H1 (cell line): ENCODE data around the gene ERVFRD-1. TPM values are rescaled to one million over a fixed set of nuclear protein-coding genes. Genes with fewer than 3 reads are reported as not detected.

Experiments used
- CTCF ChIA-PET: fragments of 300-600 bp; sonication (Branson Sonifier 250); formaldehyde crosslinking; loops from one replicate; lab custom pipeline; 2021; ENCODE audit not compliant: partially characterized antibody; lab: Charles Lee
- POLR2A ChIA-PET: fragments of 300-600 bp; sonication (Branson Sonifier 250); formaldehyde crosslinking; loops from one replicate; lab custom pipeline; 2021; ENCODE audit warnings: inconsistent platforms; ENCODE audit not compliant: partially characterized antibody; lab: Charles Lee
- DNase-seq, 2 experiments: peaks; one replicate each; pipeline versions ENCODE4 v3.0.0 to v3.0.0-alpha.2; 2010 to 2022; ENCODE audit warnings: low spot score in 2 of 2, low read depth in 1 of 2, mixed read lengths in 1 of 2
- FAIRE-seq: peaks from 2 replicates; lab custom pipeline; 2011; peaks lifted over from hg19 to GRCh38; lab: Jason Lieb, UNC
- H2AFZ ChIP-seq: 2 replicates; pipeline ENCODE4 v1.8.1; 2012; ENCODE audit warnings: low read length, inconsistent platforms
- H2AK5ac ChIP-seq: 2 replicates; pipeline ENCODE4 v1.6.1; 2013; ENCODE audit warnings: low read depth, low read length
- H2BK120ac ChIP-seq: replicated peaks from 2 replicates; pipeline ENCODE3; 2013; ENCODE audit warnings: low read depth, low read length, inconsistent platforms
- H2BK12ac ChIP-seq: 2 replicates; pipeline ENCODE4 v1.6.1; 2013; ENCODE audit warnings: low read depth, low read length
- H2BK15ac ChIP-seq: 2 replicates; pipeline ENCODE4 v1.6.1; 2013; ENCODE audit warnings: low read length
- H2BK20ac ChIP-seq: 2 replicates; pipeline ENCODE4 v1.6.1; 2013; ENCODE audit warnings: low read length
- H2BK5ac ChIP-seq: 2 replicates; pipeline ENCODE4 v1.6.1; 2013; ENCODE audit warnings: low read depth, low read length
- H3K14ac ChIP-seq: 2 replicates; pipeline ENCODE4 v1.6.1; 2013; ENCODE audit warnings: inconsistent platforms; ENCODE audit not compliant: insufficient read length
- H3K18ac ChIP-seq: 2 replicates; pipeline ENCODE4 v1.6.1; 2013; ENCODE audit warnings: low read length; ENCODE audit errors: extremely low read depth
- H3K23ac ChIP-seq: 2 replicates; pipeline ENCODE4 v1.6.1; 2013; ENCODE audit warnings: inconsistent platforms; ENCODE audit not compliant: insufficient read length
- H3K23me2 ChIP-seq: 2 replicates; pipeline ENCODE4 v1.6.1; 2013; ENCODE audit warnings: low read depth, low read length
- H3K27ac ChIP-seq: 2 replicates; pipeline ENCODE4 v1.6.1; 2011; ENCODE audit warnings: low read depth, low read length, inconsistent platforms
- H3K27me3 ChIP-seq, 4 experiments: replicated peaks in 1 of 4; 1 replicate in 1 of 4; 2 replicates in 3 of 4; pipeline versions ENCODE4 v1.6.1 to v1.8.1; 2011 to 2013; ENCODE audit warnings: low read length in 3 of 4, mild to moderate bottlenecking in 3 of 4, inconsistent platforms in 2 of 4, mixed read lengths in 2 of 4, moderate library complexity in 1 of 4; ENCODE audit not compliant: control insufficient read depth in 3 of 4, insufficient read depth in 3 of 4; ENCODE audit errors: extremely low read depth in 1 of 4
- H3K36me3 ChIP-seq, 4 experiments: 2 replicates each; pipeline versions ENCODE4 v1.6.1 to v1.8.1; 2011 to 2013; ENCODE audit warnings: mild to moderate bottlenecking in 4 of 4, low read length in 3 of 4, moderate library complexity in 2 of 4, control low read depth in 1 of 4, inconsistent platforms in 1 of 4; ENCODE audit not compliant: insufficient read depth in 4 of 4, control insufficient read depth in 2 of 4
- H3K4ac ChIP-seq: replicated peaks from 2 replicates; pipeline ENCODE3; 2013; ENCODE audit warnings: low read length, low read depth, mixed read lengths, inconsistent platforms; ENCODE audit not compliant: insufficient read length
- H3K4me1 ChIP-seq, 4 experiments: replicated peaks in 1 of 4; 1 replicate in 1 of 4; 2 replicates in 3 of 4; pipeline versions ENCODE4 v1.6.1 to v1.8.1; 2011 to 2013; ENCODE audit warnings: low read length in 3 of 4, inconsistent platforms in 2 of 4, mixed read lengths in 1 of 4; ENCODE audit not compliant: insufficient read depth in 4 of 4, control insufficient read depth in 3 of 4
- H3K4me2 ChIP-seq, 2 experiments: 2 replicates each; pipeline versions ENCODE4 v1.6.1 to v1.8.1; 2011 to 2013; ENCODE audit warnings: low read depth in 2 of 2, low read length in 2 of 2, control low read depth in 1 of 2, inconsistent platforms in 1 of 2, mild to moderate bottlenecking in 1 of 2; ENCODE audit not compliant: insufficient read depth in 1 of 2
- H3K4me3 ChIP-seq, 4 experiments: fragments of 200-600, 300-600 bp in 1 of 4; sonication (generic), shearing (Covaris generic), sonication (Bioruptor Twin) in 1 of 4; 2 replicates each; pipeline versions ENCODE4 v1.5.1 to v1.8.1; 2011 to 2016; ENCODE audit warnings: low read length in 4 of 4, low read depth in 3 of 4, control low read depth in 2 of 4, inconsistent platforms in 2 of 4, mild to moderate bottlenecking in 2 of 4, mixed read lengths in 1 of 4, moderate library complexity in 1 of 4; ENCODE audit not compliant: insufficient read depth in 2 of 4; ENCODE audit errors: extremely low read depth in 1 of 4
- H3K56ac ChIP-seq: replicated peaks from 2 replicates; pipeline ENCODE3; 2013; ENCODE audit warnings: low read depth, mild to moderate bottlenecking, mixed read lengths, low read length, inconsistent platforms; ENCODE audit not compliant: insufficient read length
- H3K79me1 ChIP-seq: 2 replicates; pipeline ENCODE4 v1.6.1; 2013; ENCODE audit warnings: low read depth, low read length, control low read depth
- H3K79me2 ChIP-seq, 2 experiments: 2 replicates each; pipeline versions ENCODE4 v1.6.1 to v1.8.1; 2012 to 2013; ENCODE audit warnings: low read length in 2 of 2, mild to moderate bottlenecking in 2 of 2, inconsistent platforms in 1 of 2; ENCODE audit not compliant: insufficient read depth in 2 of 2, control insufficient read depth in 1 of 2
- H3K9ac ChIP-seq, 4 experiments: replicated peaks in 1 of 4; 1 replicate in 1 of 4; 2 replicates in 3 of 4; pipeline versions ENCODE4 v1.6.1 to v1.8.1; 2011 to 2013; ENCODE audit warnings: low read depth in 3 of 4, low read length in 3 of 4, control low read depth in 2 of 4, mild to moderate bottlenecking in 2 of 4, moderate library complexity in 2 of 4, inconsistent platforms in 1 of 4; ENCODE audit errors: extremely low read depth in 1 of 4
- H3K9me3 ChIP-seq, 2 experiments: 2 replicates each; pipeline versions ENCODE4 v1.6.1 to v1.8.1; 2012 to 2013; ENCODE audit warnings: mild to moderate bottlenecking in 2 of 2, moderate library complexity in 2 of 2, control low read depth in 1 of 2, inconsistent platforms in 1 of 2, low read depth in 1 of 2, low read length in 1 of 2, mixed read lengths in 1 of 2; ENCODE audit not compliant: insufficient read depth in 2 of 2
- H4K20me1 ChIP-seq, 2 experiments: replicated peaks in 1 of 2; 2 replicates each; pipeline versions ENCODE3 to v1.8.1; 2011 to 2013; ENCODE audit warnings: inconsistent platforms in 2 of 2, low read length in 2 of 2, mild to moderate bottlenecking in 1 of 2; ENCODE audit not compliant: insufficient read depth in 2 of 2, control insufficient read depth in 1 of 2
- H4K5ac ChIP-seq: 2 replicates; pipeline ENCODE4 v1.6.1; 2013; ENCODE audit warnings: low read length, low read depth, mixed read lengths, inconsistent platforms; ENCODE audit not compliant: insufficient read length
- H4K8ac ChIP-seq: 2 replicates; pipeline ENCODE4 v1.8.0; 2013; ENCODE audit warnings: mild to moderate bottlenecking, moderate library complexity, low read length, inconsistent platforms; ENCODE audit not compliant: insufficient read depth; ENCODE audit errors: extremely low read depth
- H4K91ac ChIP-seq: replicated peaks from 2 replicates; pipeline ENCODE3; 2013; ENCODE audit warnings: low read length, mixed read lengths, inconsistent platforms; ENCODE audit not compliant: insufficient read length
- BACH1 ChIP-seq: IDR thresholded peaks from 2 replicates; pipeline ENCODE4 v1.6.1; 2012; ENCODE audit warnings: low read length, improper control_type of control experiment
- CTCF ChIP-seq, 3 experiments: IDR thresholded peaks; 1 replicate in 2 of 3; 2 replicates in 1 of 3; pipeline versions ENCODE4 v1.5.1 to v1.6.1; 2011; ENCODE audit warnings: low read length in 3 of 3, mild to moderate bottlenecking in 3 of 3, inconsistent platforms in 2 of 3, low read depth in 1 of 3, moderate library complexity in 1 of 3; ENCODE audit not compliant: insufficient read depth in 1 of 3; ENCODE audit errors: control extremely low read depth in 1 of 3
- JUN ChIP-seq: IDR thresholded peaks from 2 replicates; pipeline ENCODE4 v1.6.1; 2011; ENCODE audit warnings: low read depth, mild to moderate bottlenecking, improper control_type of control experiment, low read length
- NANOG ChIP-seq: IDR thresholded peaks from 2 replicates; pipeline ENCODE4 v1.6.1; 2011; ENCODE audit warnings: low read length, low read depth, mild to moderate bottlenecking, inconsistent platforms; ENCODE audit not compliant: insufficient read depth, poor library complexity, severe bottlenecking
- RBBP5 ChIP-seq: IDR thresholded peaks from 2 replicates; pipeline ENCODE4 v1.7.1; 2012; ENCODE audit warnings: low read depth, mild to moderate bottlenecking, inconsistent platforms, low read length, moderate library complexity, borderline replicate concordance
- SAP30 ChIP-seq: fragments of 300-600 bp; sonication (generic); IDR thresholded peaks from 2 replicates; pipeline ENCODE4 v1.7.1; 2012; ENCODE audit warnings: low read length, moderate library complexity, mild to moderate bottlenecking, inconsistent platforms; ENCODE audit not compliant: insufficient read depth, insufficient replicate concordance
- SIX5 ChIP-seq: IDR thresholded peaks from 2 replicates; pipeline ENCODE4 v1.6.1; 2011; ENCODE audit warnings: mild to moderate bottlenecking, low read depth, low read length
- SP1 ChIP-seq: IDR thresholded peaks from 2 replicates; pipeline ENCODE4 v1.6.1; 2011; ENCODE audit warnings: low read depth, low read length
- SP2 ChIP-seq: IDR thresholded peaks from 2 replicates; pipeline ENCODE4 v1.6.1; 2012; ENCODE audit warnings: mild to moderate bottlenecking, low read length, inconsistent platforms
- SP4 ChIP-seq: IDR thresholded peaks from 2 replicates; pipeline ENCODE4 v1.6.1; 2012; ENCODE audit warnings: low read length, inconsistent platforms
- WGBS, 2 experiments: shearing (Covaris generic) in 1 of 2; methylation state at CpG; one replicate each; pipeline versions ENCODE4 v1.1.6 to v1.1.7; 2013 to 2015; ENCODE audit warnings: low lambda C conversion rate in 2 of 2, mixed read lengths in 2 of 2, inconsistent platforms in 1 of 2, low coverage in 1 of 2, missing lambda C conversion rate in 1 of 2; ENCODE audit not compliant: insufficient replicate concordance in 2 of 2, insufficient coverage in 1 of 2, insufficient read length in 1 of 2; ENCODE audit errors: extremely low coverage in 1 of 2, missing lambda C conversion rate in 1 of 2; 5-methylcytosine and 5-hydroxymethylcytosine counted together
- polyA plus RNA-seq, 7 experiments: library from polyadenylated mRNA; depleted of rRNA in 3 of 7; stranded (reverse) in 5 of 7; unstranded in 2 of 7; fragments of >200 nt in 5 of 7; fragments of 200-250 nt in 2 of 7; gene quantifications; 1 replicate in 5 of 7; 2 replicates in 1 of 7; 4 replicates in 1 of 7; pipeline versions ENCODE4 v1.2.1 to v1.2.3, GENCODE V29; 2011 to 2013; ENCODE audit warnings: missing spikeins in 2 of 7, mixed read lengths in 2 of 7
- total RNA-seq: library from RNA; stranded (reverse); fragmentation: NEBNext Ultra II Directional; extraction: Animal tissue kit (Norgen Biotek cat#: 25700); gene quantifications from 2 replicates; pipeline ENCODE4 v1.2.1, GENCODE V29; 2021

Gene ERVFRD-1
- total and polyA plus RNA-seq, 2 of the 8 experiments (the other 6 are each of a cell fraction or from before 2014, with no cell fraction given) = not detected

GRCh38 chr6:11066505-11067347 lies 44.8 kb downstream of the ERVFRD-1 start:
- H2AFZ ChIP-seq = no peak overlapping the region; the same call in 1 of the 2 replicates
- no peaks in the 10 kb centered on the region for H3K4me1 ChIP-seq
- no peaks in the 10 kb centered on the region for H3K79me1 ChIP-seq
- no peaks in the 10 kb centered on the region for H3K36me3 ChIP-seq
- H3K27ac ChIP-seq = no peak overlapping the region
- no peak overlapping the region for H3K4me3 ChIP-seq
- H3K4me2 ChIP-seq = no peak overlapping the region
- no peaks in the 10 kb centered on the region for H3K27me3 ChIP-seq
- H4K5ac ChIP-seq = no peak overlapping the region
- H4K91ac ChIP-seq = no peak overlapping the region
- no peak overlapping the region for H3K23ac ChIP-seq
- no peak overlapping the region for H3K14ac ChIP-seq
- no peak overlapping the region for H2BK120ac ChIP-seq
- no peaks in the 10 kb centered on the region for H4K20me1 ChIP-seq
- H2BK15ac ChIP-seq = no peak overlapping the region
- H2BK5ac ChIP-seq = no peak overlapping the region
- no peak overlapping the region for H2AK5ac ChIP-seq
- no peak overlapping the region for H3K18ac ChIP-seq
- CTCF ChIA-PET = interaction anchor here (0.6 to 5.0 kb wide), 21 partner anchors 8 to 434 kb away, joined by 3 to 34 read pairs (median 3); no protein-coding TSS in a partner anchor
- FAIRE-seq (no peak), DNase-seq (no peak)
- no peaks in the 10 kb centered on the region for H3K9me3 ChIP-seq
- POLR2A ChIA-PET = interaction anchor here (0.7 kb wide), 1 partner anchor 115 kb away, joined by 3 read pairs; no protein-coding TSS in a partner anchor
- WGBS, 2 experiments = 90% methylated on average over 6 of the region's 6 CpGs; no CpG with 5 or more reads in 1 of the 2 experiments
- H2BK20ac ChIP-seq = no peak overlapping the region
- no peak overlapping the region for H3K4ac ChIP-seq
- no peak overlapping the region for H2BK12ac ChIP-seq
- H4K8ac ChIP-seq = no peak overlapping the region; the same call in 1 of the 2 replicates
- no peak overlapping the region for H3K9ac ChIP-seq
- no peaks in the 10 kb centered on the region for H3K79me2 ChIP-seq
- H3K56ac ChIP-seq = no peak overlapping the region
- H3K23me2 ChIP-seq = no peaks in the 10 kb centered on the region
- no peak for TF ChIP-seq SP4
- TF ChIP-seq SP1 = no peak
- no peak for TF ChIP-seq NANOG
- no peak for TF ChIP-seq RBBP5
- no peak for TF ChIP-seq BACH1
- no peak for TF ChIP-seq SAP30
- TF ChIP-seq CTCF (IDR thresholded peaks at IDR 0.05; ENCODE audit: control extremely low read depth in 1 of 3, insufficient read depth in 1 of 3, low read depth in 1 of 3, low read length in 3 of 3) = no peak
- TF ChIP-seq JUN = no peak
- no peak for TF ChIP-seq SP2
- TF ChIP-seq SIX5 = no peak
